Stomach (tissue), 4 donors: ENCODE results near the gene DNAL4.

Experiments used
- EP300 ChIP-seq: sonication (generic); formaldehyde crosslinking; IDR thresholded peaks from one replicate; pipeline ENCODE4 v1.6.1; 2017; ENCODE audit warnings: antibody characterized with exemption
- POLR2A ChIP-seq, 4 donors: fragments of 450-650 bp; IDR thresholded peaks; one replicate each; pipeline ENCODE4 v1.6.1; 2016; ENCODE audit warnings: antibody characterized with exemption in 4 of 4, control low read depth in 2 of 4, mild to moderate bottlenecking in 1 of 4, moderate library complexity in 1 of 4
- POLR2AphosphoS5 ChIP-seq, 3 donors: sonication (generic); formaldehyde crosslinking; IDR thresholded peaks; one replicate each; pipeline ENCODE4 v1.6.1; 2016; ENCODE audit warnings: antibody characterized with exemption in 3 of 3
- TF ChIP-seq, protein P1 (sequence below), 7 experiments: fragments of 450-650 bp in 4 of 7; fragments of 200-600 bp in 3 of 7; sonication (generic) in 3 of 7; IDR thresholded peaks; one replicate each; pipeline ENCODE4 v1.5.1; 2016 to 2019; ENCODE audit warnings: antibody characterized with exemption in 7 of 7, control low read depth in 2 of 7, mild to moderate bottlenecking in 1 of 7

DNA sequence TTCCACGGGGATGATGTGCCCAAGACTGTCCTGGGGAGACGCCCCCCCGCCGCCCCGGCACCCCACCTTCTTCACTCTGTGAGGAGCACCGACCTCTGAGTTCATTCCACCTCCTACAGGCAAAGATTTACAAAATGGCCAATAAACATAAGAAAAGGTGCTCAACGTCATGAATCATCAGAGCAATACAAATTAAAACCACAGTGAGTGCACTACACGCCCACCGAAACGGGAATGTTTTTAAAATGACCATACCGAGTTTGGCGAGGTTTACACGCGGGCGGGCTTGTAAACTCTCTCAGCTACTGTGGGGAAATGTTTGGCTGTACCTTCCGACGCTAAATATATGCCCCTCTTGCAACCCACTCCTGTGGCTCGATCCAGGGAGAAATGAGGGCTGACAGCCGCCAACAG, 42.0 kb upstream of the DNAL4 start:
- TF ChIP-seq, protein P1, sequence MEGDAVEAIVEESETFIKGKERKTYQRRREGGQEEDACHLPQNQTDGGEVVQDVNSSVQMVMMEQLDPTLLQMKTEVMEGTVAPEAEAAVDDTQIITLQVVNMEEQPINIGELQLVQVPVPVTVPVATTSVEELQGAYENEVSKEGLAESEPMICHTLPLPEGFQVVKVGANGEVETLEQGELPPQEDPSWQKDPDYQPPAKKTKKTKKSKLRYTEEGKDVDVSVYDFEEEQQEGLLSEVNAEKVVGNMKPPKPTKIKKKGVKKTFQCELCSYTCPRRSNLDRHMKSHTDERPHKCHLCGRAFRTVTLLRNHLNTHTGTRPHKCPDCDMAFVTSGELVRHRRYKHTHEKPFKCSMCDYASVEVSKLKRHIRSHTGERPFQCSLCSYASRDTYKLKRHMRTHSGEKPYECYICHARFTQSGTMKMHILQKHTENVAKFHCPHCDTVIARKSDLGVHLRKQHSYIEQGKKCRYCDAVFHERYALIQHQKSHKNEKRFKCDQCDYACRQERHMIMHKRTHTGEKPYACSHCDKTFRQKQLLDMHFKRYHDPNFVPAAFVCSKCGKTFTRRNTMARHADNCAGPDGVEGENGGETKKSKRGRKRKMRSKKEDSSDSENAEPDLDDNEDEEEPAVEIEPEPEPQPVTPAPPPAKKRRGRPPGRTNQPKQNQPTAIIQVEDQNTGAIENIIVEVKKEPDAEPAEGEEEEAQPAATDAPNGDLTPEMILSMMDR (IDR thresholded peaks at IDR 0.05) = no peak
- TF ChIP-seq POLR2A (IDR thresholded peaks at IDR 0.05) (no peak), POLR2AphosphoS5 (IDR thresholded peaks at IDR 0.05) (no peak), EP300 (no peak)
